Measurements from ENCODE around the gene ARHGEF6. TPM values are rescaled to one million over a fixed set of nuclear protein-coding genes. Genes with fewer than 3 reads are reported as not detected.

ARHGEF6 gene
- total RNA-seq, 1 experiment from 2014 or later: 0.35 TPM

DNA sequence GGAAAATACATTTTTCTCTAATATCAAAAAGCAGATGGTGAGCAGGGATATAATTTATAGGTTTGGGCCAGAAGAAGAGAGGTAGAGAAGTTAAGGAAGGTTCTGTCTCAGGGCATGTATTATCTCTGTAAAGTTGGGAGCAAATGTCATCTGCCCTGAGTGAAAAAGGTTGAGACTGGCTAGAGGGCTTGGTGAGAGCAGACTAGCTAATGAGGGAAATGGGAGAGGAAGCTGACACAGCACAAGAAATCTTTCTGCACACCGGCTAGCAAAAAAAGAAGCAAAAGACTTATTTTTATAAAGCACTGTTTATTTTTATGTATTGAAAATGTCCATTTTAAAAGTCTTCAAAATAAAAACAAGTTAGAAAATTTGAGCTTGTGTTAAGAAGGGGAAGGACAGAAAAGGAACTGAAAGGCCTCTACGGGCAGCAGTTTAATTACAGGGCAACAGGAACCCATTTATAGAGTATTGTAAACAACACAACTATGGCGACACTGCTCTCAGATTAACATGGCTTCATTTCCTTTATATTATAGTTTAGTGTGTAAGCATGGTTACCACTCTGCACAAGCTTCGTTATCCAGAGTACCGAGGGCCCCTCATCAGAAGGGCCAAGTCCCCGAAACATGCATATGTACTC lies 115.4 kb downstream of the ARHGEF6 start:
- Mint-ChIP-seq H3K36me3 (ENCODE audit: insufficient read depth, unreplicated experiment) (no peaks in the 10 kb centered on the region), H3K27me3 (ENCODE audit: insufficient read depth, unreplicated experiment) (peaks cover 64% of the 10 kb centered on the region), H3K4me3 (ENCODE audit: unreplicated experiment) (no peak overlapping the region), H3K4me1 (ENCODE audit: insufficient read depth, unreplicated experiment) (no peaks in the 10 kb centered on the region), H3K9me3 (ENCODE audit: unreplicated experiment) (peaks cover 8% of the 10 kb centered on the region), H3K27ac (ENCODE audit: low read depth, unreplicated experiment) (no peak overlapping the region)
- ChIA-PET CTCF (interaction anchor here (1.3 kb wide), 1 partner anchor 30 kb away, joined by 3 read pairs; no protein-coding TSS in a partner anchor), POLR2A (no interaction called here)
- TF ChIP-seq, protein P1, sequence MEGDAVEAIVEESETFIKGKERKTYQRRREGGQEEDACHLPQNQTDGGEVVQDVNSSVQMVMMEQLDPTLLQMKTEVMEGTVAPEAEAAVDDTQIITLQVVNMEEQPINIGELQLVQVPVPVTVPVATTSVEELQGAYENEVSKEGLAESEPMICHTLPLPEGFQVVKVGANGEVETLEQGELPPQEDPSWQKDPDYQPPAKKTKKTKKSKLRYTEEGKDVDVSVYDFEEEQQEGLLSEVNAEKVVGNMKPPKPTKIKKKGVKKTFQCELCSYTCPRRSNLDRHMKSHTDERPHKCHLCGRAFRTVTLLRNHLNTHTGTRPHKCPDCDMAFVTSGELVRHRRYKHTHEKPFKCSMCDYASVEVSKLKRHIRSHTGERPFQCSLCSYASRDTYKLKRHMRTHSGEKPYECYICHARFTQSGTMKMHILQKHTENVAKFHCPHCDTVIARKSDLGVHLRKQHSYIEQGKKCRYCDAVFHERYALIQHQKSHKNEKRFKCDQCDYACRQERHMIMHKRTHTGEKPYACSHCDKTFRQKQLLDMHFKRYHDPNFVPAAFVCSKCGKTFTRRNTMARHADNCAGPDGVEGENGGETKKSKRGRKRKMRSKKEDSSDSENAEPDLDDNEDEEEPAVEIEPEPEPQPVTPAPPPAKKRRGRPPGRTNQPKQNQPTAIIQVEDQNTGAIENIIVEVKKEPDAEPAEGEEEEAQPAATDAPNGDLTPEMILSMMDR (IDR thresholded peaks at IDR 0.05; ENCODE audit: unreplicated experiment): no peak
- no TSS peak for BruUV-seq (replicated peaks)
- intact Hi-C loops (cut with micrococcal nuclease): no loop called here
- no peak for DNase-seq (ENCODE audit: unreplicated experiment)

- TF ChIP-seq, protein P1 (IDR thresholded peaks at IDR 0.05; ENCODE audit: unreplicated experiment): no peak
- no peaks in the 10 kb centered on the region for H3K36me3 Mint-ChIP-seq (ENCODE audit: insufficient read depth, unreplicated experiment)
- DNase-seq (ENCODE audit: unreplicated experiment): no peak
- H3K4me1 Mint-ChIP-seq (ENCODE audit: insufficient read depth, unreplicated experiment): no peaks in the 10 kb centered on the region
- no peak overlapping the region for H3K4me3 Mint-ChIP-seq (ENCODE audit: unreplicated experiment)
- no TSS peak for BruUV-seq (replicated peaks)
- H3K27me3 Mint-ChIP-seq (ENCODE audit: insufficient read depth, unreplicated experiment): peaks cover 57% of the 10 kb centered on the region
- H3K9me3 Mint-ChIP-seq (ENCODE audit: unreplicated experiment): peaks cover 8% of the 10 kb centered on the region
- intact Hi-C loops (cut with micrococcal nuclease): no loop called here
- POLR2A ChIA-PET: no interaction called here
- no peak overlapping the region for H3K27ac Mint-ChIP-seq (ENCODE audit: low read depth, unreplicated experiment)
- CTCF ChIA-PET: no interaction called here
Measured at GRCh38 chrX:136662976-136663375, 117.8 kb downstream of the ARHGEF6 start.

- Mint-ChIP-seq H3K27ac (ENCODE audit: low read depth, unreplicated experiment) (no peak overlapping the region), H3K36me3 (ENCODE audit: insufficient read depth, unreplicated experiment) (no peaks in the 10 kb centered on the region), H3K4me3 (ENCODE audit: unreplicated experiment) (no peak overlapping the region), H3K27me3 (ENCODE audit: insufficient read depth, unreplicated experiment) (peaks cover 57% of the 10 kb centered on the region), H3K4me1 (ENCODE audit: insufficient read depth, unreplicated experiment) (no peaks in the 10 kb centered on the region), H3K9me3 (ENCODE audit: unreplicated experiment) (peaks cover 8% of the 10 kb centered on the region)
- CTCF ChIA-PET: interaction anchor here (1.3 kb wide), 1 partner anchor 33 kb away, joined by 3 read pairs; no protein-coding TSS in a partner anchor
- POLR2A ChIA-PET: no interaction called here
- intact Hi-C loops (cut with micrococcal nuclease): no loop called here
- TF ChIP-seq, protein P1 (IDR thresholded peaks at IDR 0.05; ENCODE audit: unreplicated experiment): no peak
- no peak for DNase-seq (ENCODE audit: unreplicated experiment)
- no TSS peak for BruUV-seq (replicated peaks)
Measured at GRCh38 chrX:136662104-136662503, 118.6 kb downstream of the ARHGEF6 start.

- Mint-ChIP-seq H3K9me3 (ENCODE audit: unreplicated experiment) (peaks cover 8% of the 10 kb centered on the region), H3K27me3 (ENCODE audit: insufficient read depth, unreplicated experiment) (peaks cover 60% of the 10 kb centered on the region), H3K4me3 (ENCODE audit: unreplicated experiment) (no peak overlapping the region), H3K27ac (ENCODE audit: low read depth, unreplicated experiment) (no peak overlapping the region), H3K36me3 (ENCODE audit: insufficient read depth, unreplicated experiment) (no peaks in the 10 kb centered on the region), H3K4me1 (ENCODE audit: insufficient read depth, unreplicated experiment) (no peaks in the 10 kb centered on the region)
- POLR2A ChIA-PET: no interaction called here
- BruUV-seq (replicated peaks): no TSS peak
- no peak for DNase-seq (ENCODE audit: unreplicated experiment)
- intact Hi-C loops (cut with micrococcal nuclease): no loop called here
- TF ChIP-seq, protein P1 (IDR thresholded peaks at IDR 0.05; ENCODE audit: unreplicated experiment): no peak
- CTCF ChIA-PET: no interaction called here
Measured at GRCh38 chrX:136660896-136661295, 119.8 kb downstream of the ARHGEF6 start.

Measured in MCF 10A (cell line).